Right lobe of liver (tissue), 4 donors: Measurements from ENCODE around the gene HMGCS2.

ENCODE experiments used
- CTCF ChIP-seq, 4 donors: fragments of 200-600 bp in 3 of 4; fragments of 450-650 bp in 1 of 4; IDR thresholded peaks; one replicate each; pipeline versions ENCODE4 v1.5.1 to v1.8.0; 2016 to 2022; ENCODE audit warnings: antibody characterized with exemption in 4 of 4, mild to moderate bottlenecking in 2 of 4
- POLR2A ChIP-seq: fragments of 450-650 bp; IDR thresholded peaks from one replicate; pipeline ENCODE4 v1.6.1; 2017; ENCODE audit warnings: antibody characterized with exemption, mild to moderate bottlenecking
- donor health status: DM: no; HTN: no; CAD: no.
- donor health status: DM: no; HTN: no; CAD: no.
- donor health status: DM: no; HTN: yes; CAD: no.

GRCh38 chr1:119732465-119733168 is 36.1 kb downstream of the HMGCS2 start:
- TF ChIP-seq POLR2A (no peak), CTCF (IDR thresholded peaks at IDR 0.05) (no peak)
